DOHH2 (cell line): ENCODE measurements around the gene MID1.

Experiments
- H3F3A ChIP-seq: fragments of 200-600 bp; sonication (generic), shearing (Covaris generic); 2 replicates; pipeline ENCODE4 v1.6.0; 2016; ENCODE audit warnings: antibody characterized with exemption, mild to moderate bottlenecking; ENCODE audit not compliant: control insufficient read depth, insufficient read depth
- H3K27ac ChIP-seq: fragments of 200-600 bp; sonication (generic); 2 replicates; pipeline ENCODE4 v1.5.1; 2014; ENCODE audit warnings: low read depth, mild to moderate bottlenecking, low read length, moderate library complexity
- H3K27me3 ChIP-seq: fragments of 200-600 bp; sonication (generic); 2 replicates; pipeline ENCODE4 v1.6.1; 2014; ENCODE audit warnings: mild to moderate bottlenecking, low read length, mixed read lengths; ENCODE audit not compliant: control insufficient read depth
- H3K36me3 ChIP-seq: fragments of 200-600 bp; sonication (generic); 2 replicates; pipeline ENCODE4 v1.6.1; 2014; ENCODE audit warnings: mild to moderate bottlenecking, low read length, moderate library complexity, mixed read lengths; ENCODE audit not compliant: control insufficient read depth
- H3K4me1 ChIP-seq: fragments of 200-600 bp; sonication (generic); 2 replicates; pipeline ENCODE4 v1.6.1; 2014; ENCODE audit warnings: mild to moderate bottlenecking, low read length, mixed read lengths; ENCODE audit not compliant: control insufficient read depth
- H3K4me2 ChIP-seq: fragments of 200-600 bp; sonication (generic); 2 replicates; pipeline ENCODE4 v1.6.0; 2014; ENCODE audit warnings: mild to moderate bottlenecking, low read length, moderate library complexity
- H3K4me3 ChIP-seq: fragments of 200-600 bp; sonication (generic); 2 replicates; pipeline ENCODE4 v1.5.1; 2014; ENCODE audit warnings: mild to moderate bottlenecking, low read length, mixed read lengths
- H3K79me2 ChIP-seq: fragments of 200-600 bp; sonication (generic); 2 replicates; pipeline ENCODE4 v1.6.1; 2014; ENCODE audit warnings: mild to moderate bottlenecking, low read length, mixed read lengths; ENCODE audit not compliant: control insufficient read depth
- H3K9me2 ChIP-seq: fragments of 200-600 bp; sonication (generic); replicated peaks from 2 replicates; pipeline ENCODE4 v1.6.1; 2014; ENCODE audit warnings: mild to moderate bottlenecking, low read length, mixed read lengths; ENCODE audit not compliant: control insufficient read depth
- H3K9me3 ChIP-seq: fragments of 200-600 bp; sonication (generic); 2 replicates; pipeline ENCODE4 v1.6.1; 2014; ENCODE audit warnings: antibody characterized with exemption, low read length, mixed read lengths; ENCODE audit not compliant: control insufficient read depth, insufficient read depth
- H4K20me1 ChIP-seq: fragments of 200-600 bp; sonication (generic); 2 replicates; pipeline ENCODE4 v1.6.0; 2014; ENCODE audit warnings: low read depth, mild to moderate bottlenecking, antibody characterized with exemption, low read length, moderate library complexity; ENCODE audit not compliant: control insufficient read depth, insufficient read depth
- CTCF ChIP-seq: fragments of 200-600 bp; sonication (generic); IDR thresholded peaks from one replicate; pipeline ENCODE4 v1.5.1; 2014; ENCODE audit warnings: antibody characterized with exemption, mild to moderate bottlenecking, low read depth, low read length; ENCODE audit not compliant: poor library complexity, severe bottlenecking
- EZH2phosphoT487 ChIP-seq: fragments of 200-600 bp; sonication (generic); IDR thresholded peaks from 2 replicates; pipeline ENCODE4 v1.6.1; 2017; ENCODE audit warnings: borderline replicate concordance, mild to moderate bottlenecking, antibody characterized with exemption, low read length, moderate library complexity, mixed read lengths

MID1 gene

GRCh38 chrX:10582945-10583344, 37.4 kb downstream of the MID1 start:
- no peaks in the 10 kb centered on the region for H3F3A ChIP-seq
- H3K79me2 ChIP-seq: no peaks in the 10 kb centered on the region
- TF ChIP-seq CTCF (no peak), EZH2phosphoT487 (no peak)
- no peak overlapping the region for H3K4me3 ChIP-seq
- H3K27me3 ChIP-seq: no peaks in the 10 kb centered on the region
- no peaks in the 10 kb centered on the region for H3K4me1 ChIP-seq
- no peaks in the 10 kb centered on the region for H4K20me1 ChIP-seq
- H3K9me3 ChIP-seq: no peaks in the 10 kb centered on the region
- H3K4me2 ChIP-seq: no peak overlapping the region
- H3K36me3 ChIP-seq: no peaks in the 10 kb centered on the region
- no peak overlapping the region for H3K27ac ChIP-seq
- H3K9me2 ChIP-seq: no peaks in the 10 kb centered on the region

- Histone ChIP-seq H3K9me3 (no peaks in the 10 kb centered on the region), H3F3A (no peaks in the 10 kb centered on the region), H3K27ac (no peak overlapping the region), H3K4me1 (no peaks in the 10 kb centered on the region), H3K27me3 (no peaks in the 10 kb centered on the region), H3K4me2 (no peak overlapping the region), H3K79me2 (no peaks in the 10 kb centered on the region), H3K9me2 (no peaks in the 10 kb centered on the region), H3K4me3 (no peak overlapping the region), H4K20me1 (no peaks in the 10 kb centered on the region), H3K36me3 (no peaks in the 10 kb centered on the region)
- TF ChIP-seq EZH2phosphoT487 (no peak), CTCF (no peak)
Observed at GRCh38 chrX:10582215-10582733, 38.1 kb downstream of the MID1 start.

GRCh38 chrX:10579112-10580011, 41.0 kb downstream of the MID1 start:
- Histone ChIP-seq H3K9me2 (no peaks in the 10 kb centered on the region), H3K4me1 (no peaks in the 10 kb centered on the region), H3K9me3 (no peaks in the 10 kb centered on the region), H3K4me2 (no peak overlapping the region), H3K79me2 (no peaks in the 10 kb centered on the region), H3K36me3 (no peaks in the 10 kb centered on the region), H3F3A (no peaks in the 10 kb centered on the region), H3K4me3 (no peak overlapping the region), H3K27me3 (no peaks in the 10 kb centered on the region), H4K20me1 (no peaks in the 10 kb centered on the region), H3K27ac (no peak overlapping the region)
- TF ChIP-seq CTCF: no peak
